ENCODE data around the gene RHBDF2.

DNA sequence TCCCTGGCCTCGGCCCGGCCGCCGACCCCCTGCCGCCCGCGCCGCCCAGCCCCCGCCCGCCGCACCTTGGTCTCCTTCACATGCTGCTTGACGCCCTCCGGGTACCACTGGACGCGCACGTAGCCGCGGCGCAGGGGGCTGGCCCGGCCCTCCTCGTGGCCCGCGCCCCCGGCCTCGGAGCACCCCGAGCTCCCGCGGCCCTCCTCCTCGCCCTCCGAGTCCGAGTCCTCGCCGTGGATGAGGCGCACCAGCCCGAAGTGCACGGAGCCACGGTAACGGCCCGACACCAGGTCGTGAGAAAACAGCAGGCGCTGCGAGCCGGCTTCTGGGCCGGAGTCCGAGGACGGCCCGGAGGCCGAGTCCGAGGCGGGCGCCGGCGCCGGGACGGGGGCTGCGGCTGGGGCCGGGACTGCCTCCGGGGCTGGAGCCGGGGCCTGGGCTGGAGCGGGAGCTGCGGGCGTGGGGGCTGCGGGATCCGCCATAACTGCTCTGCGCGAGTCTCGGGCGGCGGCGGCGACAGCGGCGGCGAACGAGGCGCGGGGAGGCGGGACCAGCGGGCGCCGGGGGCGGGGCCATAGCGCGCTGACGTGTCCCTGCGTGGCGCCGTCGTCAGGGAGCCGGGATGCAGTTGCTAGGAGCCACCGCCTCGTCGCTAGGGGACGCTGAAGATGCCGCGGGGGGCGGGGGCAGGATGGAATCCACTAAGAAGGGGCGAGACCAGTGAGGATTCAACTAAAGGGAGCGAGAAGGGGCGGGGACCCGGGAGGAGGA lies 48.4 kb downstream of the RHBDF2 start, which contains the start of gene UBE2O:
- TF ChIP-seq POLR2A (IDR thresholded peaks at IDR 0.05) (no peak), POLR2AphosphoS5 (IDR thresholded peaks at IDR 0.05) (peak in 2 of 3 donors; percentile 45 to 62), EP300 (IDR thresholded peaks at IDR 0.05; ENCODE audit: low read depth) (no peak)
- TF ChIP-seq, protein P1, sequence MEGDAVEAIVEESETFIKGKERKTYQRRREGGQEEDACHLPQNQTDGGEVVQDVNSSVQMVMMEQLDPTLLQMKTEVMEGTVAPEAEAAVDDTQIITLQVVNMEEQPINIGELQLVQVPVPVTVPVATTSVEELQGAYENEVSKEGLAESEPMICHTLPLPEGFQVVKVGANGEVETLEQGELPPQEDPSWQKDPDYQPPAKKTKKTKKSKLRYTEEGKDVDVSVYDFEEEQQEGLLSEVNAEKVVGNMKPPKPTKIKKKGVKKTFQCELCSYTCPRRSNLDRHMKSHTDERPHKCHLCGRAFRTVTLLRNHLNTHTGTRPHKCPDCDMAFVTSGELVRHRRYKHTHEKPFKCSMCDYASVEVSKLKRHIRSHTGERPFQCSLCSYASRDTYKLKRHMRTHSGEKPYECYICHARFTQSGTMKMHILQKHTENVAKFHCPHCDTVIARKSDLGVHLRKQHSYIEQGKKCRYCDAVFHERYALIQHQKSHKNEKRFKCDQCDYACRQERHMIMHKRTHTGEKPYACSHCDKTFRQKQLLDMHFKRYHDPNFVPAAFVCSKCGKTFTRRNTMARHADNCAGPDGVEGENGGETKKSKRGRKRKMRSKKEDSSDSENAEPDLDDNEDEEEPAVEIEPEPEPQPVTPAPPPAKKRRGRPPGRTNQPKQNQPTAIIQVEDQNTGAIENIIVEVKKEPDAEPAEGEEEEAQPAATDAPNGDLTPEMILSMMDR (IDR thresholded peaks at IDR 0.05), result peak; percentile 31 to 56 (median 38)
